GM23248 (cell line): ENCODE results near the gene PI4KA. TPM values are rescaled to one million over a fixed set of nuclear protein-coding genes. Genes with fewer than 3 reads are reported as not detected.

ENCODE experiments used
- DNase-seq: peaks from one replicate; pipeline ENCODE4 v3.0.0-alpha.2; 2015
- H2AFZ ChIP-seq: fragments of 200-600 bp; sonication (generic); 2 replicates; pipeline ENCODE4 v1.6.1; 2016; ENCODE audit warnings: antibody characterized with exemption
- H3F3A ChIP-seq: fragments of 200-600 bp; sonication (generic); 2 replicates; pipeline ENCODE4 v1.6.1; 2016; ENCODE audit warnings: mild to moderate bottlenecking, antibody characterized with exemption, mixed run types; ENCODE audit not compliant: insufficient read depth
- H3K27ac ChIP-seq: fragments of 200-600 bp; sonication (generic); 2 replicates; pipeline ENCODE4 v1.5.1; 2016; ENCODE audit warnings: mild to moderate bottlenecking
- H3K27me3 ChIP-seq: fragments of 200-600 bp; sonication (generic); replicated peaks from 2 replicates; pipeline ENCODE4 v1.6.1; 2016; ENCODE audit warnings: mild to moderate bottlenecking; ENCODE audit not compliant: insufficient read depth
- H3K36me3 ChIP-seq: fragments of 200-600 bp; sonication (generic); 2 replicates; pipeline ENCODE4 v1.6.1; 2016; ENCODE audit warnings: low read depth, mild to moderate bottlenecking
- H3K4me1 ChIP-seq: fragments of 200-600 bp; sonication (generic); 2 replicates; pipeline ENCODE4 v1.6.1; 2016; ENCODE audit warnings: mild to moderate bottlenecking; ENCODE audit not compliant: insufficient read depth
- H3K4me2 ChIP-seq: fragments of 200-600 bp; sonication (generic); one replicate; pipeline ENCODE4 v1.6.1; 2016; ENCODE audit warnings: mild to moderate bottlenecking; ENCODE audit not compliant: unreplicated experiment
- H3K4me3 ChIP-seq: fragments of 200-600 bp; sonication (generic); 2 replicates; pipeline ENCODE4 v1.5.1; 2016; ENCODE audit warnings: mild to moderate bottlenecking
- H3K79me2 ChIP-seq: fragments of 200-600 bp; sonication (generic); 2 replicates; pipeline ENCODE4 v1.6.1; 2016; ENCODE audit warnings: mild to moderate bottlenecking; ENCODE audit not compliant: insufficient read depth
- H3K9ac ChIP-seq: fragments of 200-600 bp; sonication (generic); 2 replicates; pipeline ENCODE4 v1.6.1; 2016; ENCODE audit warnings: mild to moderate bottlenecking
- H3K9me2 ChIP-seq: fragments of 200-600 bp; sonication (generic); 2 replicates; pipeline ENCODE4 v1.6.1; 2016; ENCODE audit warnings: mixed run types, mild to moderate bottlenecking, moderate library complexity; ENCODE audit not compliant: insufficient read depth
- H3K9me3 ChIP-seq: fragments of 200-600 bp; sonication (generic); one replicate; pipeline ENCODE4 v1.6.1; 2017; ENCODE audit warnings: low read depth
- H4K20me1 ChIP-seq: fragments of 200-600 bp; sonication (generic); 2 replicates; pipeline ENCODE4 v1.6.0; 2016; ENCODE audit not compliant: insufficient read depth
- EZH2 ChIP-seq: fragments of 200-600 bp; sonication (generic); IDR thresholded peaks from 2 replicates; pipeline ENCODE4 v1.6.1; 2018; ENCODE audit warnings: antibody characterized with exemption, mild to moderate bottlenecking; ENCODE audit not compliant: insufficient read depth, poor library complexity, severe bottlenecking
- EZH2phosphoT487 ChIP-seq: fragments of 200-600 bp; sonication (generic); IDR thresholded peaks from 2 replicates; pipeline ENCODE4 v1.6.1; 2018; ENCODE audit warnings: antibody characterized with exemption, moderate library complexity, mild to moderate bottlenecking, low read depth; ENCODE audit not compliant: insufficient read depth
- WGBS, 2 experiments: methylation state at CpG; one replicate each; pipeline ENCODE4 v1.1.6; 2015 to 2017; ENCODE audit warnings: low lambda C conversion rate in 2 of 2, low coverage in 1 of 2; ENCODE audit errors: missing lambda C conversion rate in 2 of 2; 5-methylcytosine and 5-hydroxymethylcytosine counted together
- in situ Hi-C: fragments of 300-500 bp; cut with MboI; formaldehyde crosslinking; loops from 2 replicates; pipeline ENCODE4 v1.15.0; 2020
- polyA plus RNA-seq: library from polyadenylated mRNA; unstranded; fragments of >200 nt; fragmentation: Nextera tagmentation; extraction: Ambion mirVana; gene quantifications from 2 replicates; pipeline ENCODE4 v1.2.1, GENCODE V29; 2016
- total RNA-seq: library from RNA; depleted of rRNA; stranded (reverse); fragments of >200 nt; shearing (Covaris generic); gene quantifications from 2 replicates; pipeline ENCODE4 v1.2.3, GENCODE V29; 2014

The PI4KA gene
- total and polyA plus RNA-seq, 2 experiments from 2014 or later: 31.1 to 34.5 TPM

DNA sequence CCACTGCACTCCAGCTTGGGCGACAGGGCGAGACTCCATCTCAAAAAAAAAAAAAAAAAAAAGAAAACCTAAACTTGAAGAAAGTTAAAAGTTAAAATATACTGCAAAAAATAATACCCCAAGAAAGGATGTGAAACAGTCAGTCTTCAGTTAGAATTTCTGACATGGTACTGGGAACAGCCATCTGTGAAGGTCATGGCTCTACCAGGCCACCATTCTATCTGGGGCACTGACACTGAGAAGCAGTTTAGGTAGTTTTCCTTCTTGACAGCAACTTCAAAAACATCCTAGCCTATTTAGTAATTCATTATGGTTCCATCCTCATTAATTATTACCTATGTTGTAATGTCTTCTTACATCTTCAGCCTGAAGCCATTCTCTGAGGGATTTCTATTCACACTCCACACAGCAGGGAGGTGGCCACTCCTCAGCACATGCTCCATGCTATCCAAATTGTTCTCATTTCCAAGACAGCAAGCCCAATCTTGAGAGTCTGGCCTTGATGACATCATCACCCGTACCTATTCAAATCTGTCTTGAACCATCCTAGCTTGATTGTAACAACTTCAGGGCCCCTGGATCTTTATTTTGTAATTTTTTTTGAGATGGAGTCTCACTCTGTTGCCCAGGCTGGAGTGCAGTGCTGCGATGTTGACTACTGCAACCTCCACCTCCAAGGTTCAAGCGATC is 46.5 kb downstream of the PI4KA start:
- no peak overlapping the region for H2AFZ ChIP-seq
- H3K27me3 ChIP-seq: no peaks in the 10 kb centered on the region
- no peak overlapping the region for H3K4me2 ChIP-seq
- DNase-seq: no peak
- H3K9ac ChIP-seq: no peak overlapping the region
- peaks cover 9% of the 10 kb centered on the region for H3K4me1 ChIP-seq
- no peak for TF ChIP-seq EZH2
- TF ChIP-seq EZH2phosphoT487: no peak
- H3K36me3 ChIP-seq: peaks cover 18% of the 10 kb centered on the region
- H4K20me1 ChIP-seq: no peaks in the 10 kb centered on the region
- no peaks in the 10 kb centered on the region for H3K9me3 ChIP-seq
- in situ Hi-C loops: no loop called here
- no peaks in the 10 kb centered on the region for H3K9me2 ChIP-seq
- no peaks in the 10 kb centered on the region for H3K79me2 ChIP-seq
- 96 to 100% methylated on average over 4 to 5 of the region's 5 CpGs for WGBS, 2 experiments
- H3K4me3 ChIP-seq: no peak overlapping the region
- H3K27ac ChIP-seq: no peak overlapping the region
- H3F3A ChIP-seq: peaks cover 19% of the 10 kb centered on the region

DNA sequence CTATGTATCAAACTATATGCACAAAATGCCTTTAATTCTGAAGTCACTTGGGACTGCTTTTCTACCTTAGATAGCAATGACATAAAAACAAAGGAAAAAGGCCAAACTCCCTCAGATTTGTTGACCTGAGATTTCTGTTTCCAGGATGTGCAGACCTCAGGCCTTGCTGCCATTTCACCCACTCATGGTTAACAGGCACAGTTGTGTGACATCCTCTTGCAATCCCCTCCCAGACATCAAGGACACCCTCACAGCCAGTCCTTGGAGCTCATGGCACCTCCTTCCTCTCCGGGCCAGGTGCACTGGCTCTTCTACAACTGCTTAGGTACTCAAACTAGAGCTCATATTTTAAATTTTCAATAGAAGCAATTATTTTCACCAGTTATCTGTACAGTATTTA is 47.4 kb downstream of the PI4KA start:
- no peak overlapping the region for H2AFZ ChIP-seq
- peaks cover 18% of the 10 kb centered on the region for H3K4me1 ChIP-seq
- in situ Hi-C loops: no loop called here
- no peak overlapping the region for H3K4me2 ChIP-seq
- H3K4me3 ChIP-seq: no peak overlapping the region
- 100% methylated on average over 1 of the region's 1 CpG for WGBS, 2 experiments
- no peaks in the 10 kb centered on the region for H3K9me2 ChIP-seq
- H3F3A ChIP-seq: peaks cover 28% of the 10 kb centered on the region
- TF ChIP-seq EZH2 (no peak), EZH2phosphoT487 (no peak)
- H3K9me3 ChIP-seq: no peaks in the 10 kb centered on the region
- no peaks in the 10 kb centered on the region for H3K27me3 ChIP-seq
- H3K27ac ChIP-seq: no peak overlapping the region
- H3K9ac ChIP-seq: no peak overlapping the region
- no peaks in the 10 kb centered on the region for H4K20me1 ChIP-seq
- peaks cover 16% of the 10 kb centered on the region for H3K36me3 ChIP-seq
- DNase-seq: no peak
- H3K79me2 ChIP-seq: no peaks in the 10 kb centered on the region

DNA sequence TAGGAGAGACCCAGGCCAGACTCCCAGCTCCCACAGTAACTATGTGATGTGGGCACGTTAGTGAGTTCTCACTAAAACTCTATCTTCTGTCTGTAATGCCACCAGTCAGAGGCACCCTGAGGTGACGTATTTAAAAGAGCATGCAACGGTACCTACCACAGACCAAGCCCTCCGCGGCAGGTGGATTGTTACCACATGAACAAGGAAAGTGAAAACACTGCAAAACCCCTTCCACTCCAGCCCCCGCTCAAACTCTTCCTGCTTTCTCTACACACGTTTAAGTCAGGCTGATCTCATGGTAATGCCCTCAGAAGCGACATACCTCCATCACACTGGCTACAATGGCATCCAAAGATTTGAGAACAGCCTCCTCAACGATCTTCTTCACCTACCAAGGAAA is 48.0 kb downstream of the PI4KA start:
- Histone ChIP-seq H3K4me3 (no peak overlapping the region), H2AFZ (no peak overlapping the region), H3K4me2 (no peak overlapping the region), H4K20me1 (no peaks in the 10 kb centered on the region), H3K27ac (no peak overlapping the region), H3K9me3 (no peaks in the 10 kb centered on the region), H3K79me2 (no peaks in the 10 kb centered on the region), H3K27me3 (no peaks in the 10 kb centered on the region), H3F3A (peaks cover 32% of the 10 kb centered on the region), H3K36me3 (peaks cover 16% of the 10 kb centered on the region), H3K4me1 (peaks cover 23% of the 10 kb centered on the region), H3K9me2 (no peaks in the 10 kb centered on the region), H3K9ac (no peak overlapping the region)
- 90 to 92% methylated on average over 9 of the region's 9 CpGs for WGBS, 2 experiments
- no peak for DNase-seq
- in situ Hi-C loops: no loop called here
- TF ChIP-seq EZH2phosphoT487: no peak
- no peak for TF ChIP-seq EZH2

DNA sequence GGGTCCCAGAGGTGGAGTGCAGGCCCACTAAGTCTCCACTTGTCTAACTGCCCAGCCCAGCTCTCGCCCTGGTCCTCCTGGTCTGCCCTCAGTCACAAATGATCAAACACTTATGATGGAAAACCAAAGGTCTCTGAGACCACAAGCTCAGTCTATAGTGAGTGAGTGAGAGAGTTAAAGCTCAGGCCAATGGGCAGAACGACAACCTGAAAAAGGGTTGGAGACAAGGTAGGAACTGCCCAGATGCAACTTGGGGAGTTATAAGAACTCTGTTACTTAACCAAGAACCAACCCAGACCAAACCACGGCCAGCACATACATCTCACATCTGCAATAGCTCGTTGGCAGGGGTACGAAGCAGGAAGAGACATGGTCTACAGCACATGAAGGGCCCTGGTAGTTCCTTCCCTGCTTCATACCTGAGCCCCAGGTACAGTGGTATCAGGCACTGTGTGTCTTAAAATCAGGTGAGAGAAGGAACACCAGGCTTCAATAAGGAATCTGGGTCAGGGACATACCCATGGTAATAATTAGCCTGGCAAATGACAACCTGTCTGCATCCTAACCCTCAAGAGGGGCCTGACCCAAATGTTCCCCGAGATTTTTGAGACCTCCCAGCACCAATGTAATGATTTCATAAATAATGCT is 48.9 kb downstream of the PI4KA start:
- WGBS, 2 experiments: 85 to 89% methylated on average over 6 of the region's 6 CpGs
- H3F3A ChIP-seq: peaks cover 32% of the 10 kb centered on the region
- H3K4me2 ChIP-seq: no peak overlapping the region
- no peaks in the 10 kb centered on the region for H3K9me2 ChIP-seq
- no peaks in the 10 kb centered on the region for H4K20me1 ChIP-seq
- no peak overlapping the region for H3K27ac ChIP-seq
- H3K36me3 ChIP-seq: peaks cover 16% of the 10 kb centered on the region
- H3K4me1 ChIP-seq: peaks cover 23% of the 10 kb centered on the region
- H3K4me3 ChIP-seq: no peak overlapping the region
- TF ChIP-seq EZH2phosphoT487: no peak
- TF ChIP-seq EZH2: no peak
- no peak overlapping the region for H2AFZ ChIP-seq
- DNase-seq: no peak
- H3K79me2 ChIP-seq: no peaks in the 10 kb centered on the region
- H3K9ac ChIP-seq: no peak overlapping the region
- no peaks in the 10 kb centered on the region for H3K27me3 ChIP-seq
- in situ Hi-C loops: no loop called here
- H3K9me3 ChIP-seq: no peaks in the 10 kb centered on the region
